MM.1S (cell line): ENCODE measurements around the gene RNPC3.
"Not testable (repeated sequence)": the region's sequence is repeated elsewhere in the genome, so short reads cannot be mapped to it uniquely, and the experiment has no call there.

Experiments
- DNase-seq: peaks from one replicate; pipeline ENCODE4 v3.0.0-alpha.2; 2015
- H2AFZ ChIP-seq: fragments of 300-600 bp; sonication (generic); 2 replicates; pipeline ENCODE4 v1.6.0; 2016; ENCODE audit warnings: antibody characterized with exemption, low read length
- H3F3A ChIP-seq: fragments of 300-600 bp; sonication (generic); 2 replicates; pipeline ENCODE4 v1.6.1; 2016; ENCODE audit warnings: mild to moderate bottlenecking, antibody characterized with exemption, low read length, moderate library complexity, mixed read lengths; ENCODE audit not compliant: insufficient read depth
- H3K27ac ChIP-seq: fragments of 300-600 bp; sonication (generic); 2 replicates; pipeline ENCODE4 v1.5.1; 2016; ENCODE audit warnings: mild to moderate bottlenecking, low read length
- H3K27me3 ChIP-seq: fragments of 300-600 bp; sonication (generic); replicated peaks from 2 replicates; pipeline ENCODE4 v1.6.0; 2016; ENCODE audit warnings: low read length; ENCODE audit not compliant: insufficient read depth
- H3K36me3 ChIP-seq: fragments of 300-600 bp; sonication (generic); replicated peaks from 2 replicates; pipeline ENCODE4 v1.6.1; 2016; ENCODE audit warnings: mild to moderate bottlenecking, low read length, mixed read lengths; ENCODE audit not compliant: insufficient read depth
- H3K4me1 ChIP-seq: fragments of 300-600 bp; sonication (generic); 2 replicates; pipeline ENCODE4 v1.6.1; 2016; ENCODE audit warnings: low read length, mixed read lengths
- H3K4me2 ChIP-seq: fragments of 300-600 bp; sonication (generic); 2 replicates; pipeline ENCODE4 v1.6.0; 2016; ENCODE audit warnings: low read depth, low read length
- H3K4me3 ChIP-seq: fragments of 300-600 bp; sonication (generic); 2 replicates; pipeline ENCODE4 v1.5.1; 2016; ENCODE audit warnings: low read length, mixed read lengths
- H3K79me2 ChIP-seq: fragments of 300-600 bp; sonication (generic); 2 replicates; pipeline ENCODE4 v1.6.1; 2016; ENCODE audit warnings: mixed run types, low read length, mixed read lengths
- H3K9ac ChIP-seq: fragments of 300-600 bp; sonication (generic); 2 replicates; pipeline ENCODE4 v1.6.1; 2016; ENCODE audit warnings: low read length, mixed read lengths
- H3K9me2 ChIP-seq: fragments of 300-600 bp; sonication (generic); replicated peaks from 2 replicates; pipeline ENCODE4 v1.6.1; 2016; ENCODE audit warnings: mild to moderate bottlenecking, low read length, mixed read lengths; ENCODE audit not compliant: insufficient read depth
- H3K9me3 ChIP-seq: fragments of 300-600 bp; sonication (generic); replicated peaks from 2 replicates; pipeline ENCODE4 v1.6.1; 2016; ENCODE audit warnings: mild to moderate bottlenecking, low read length, mixed read lengths; ENCODE audit not compliant: insufficient read depth
- H4K20me1 ChIP-seq: fragments of 300-600 bp; sonication (generic); 2 replicates; pipeline ENCODE4 v1.6.1; 2016; ENCODE audit warnings: mild to moderate bottlenecking, low read length, moderate library complexity, mixed read lengths; ENCODE audit not compliant: insufficient read depth
- EZH2phosphoT487 ChIP-seq: fragments of 300-600 bp; sonication (generic); IDR thresholded peaks from 2 replicates; pipeline ENCODE4 v1.6.1; 2018; ENCODE audit warnings: antibody characterized with exemption, low read length

RNPC3 gene

DNA sequence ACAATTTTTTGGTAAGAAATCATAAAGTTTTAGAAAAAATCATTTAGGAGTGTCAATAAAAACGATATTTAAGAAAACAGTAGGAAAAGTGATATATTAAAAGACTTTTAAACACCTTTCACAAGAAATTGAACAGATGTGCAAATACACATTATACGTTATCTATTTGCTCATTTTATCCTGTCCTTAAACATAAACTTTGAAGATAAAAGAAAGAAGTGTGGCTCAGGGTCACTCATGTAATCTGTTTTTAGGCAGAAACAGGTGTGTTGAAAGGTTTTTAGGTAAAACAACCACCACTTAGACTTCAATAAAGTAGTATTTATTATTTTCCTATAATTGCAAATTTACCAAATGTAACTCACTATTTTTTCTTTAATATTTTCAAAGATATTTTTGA is 59.0 kb downstream of the RNPC3 start:
- H2AFZ ChIP-seq: no peak overlapping the region
- no peaks in the 10 kb centered on the region for H3K36me3 ChIP-seq
- no peaks in the 10 kb centered on the region for H4K20me1 ChIP-seq
- no peak overlapping the region for H3K4me2 ChIP-seq
- no peaks in the 10 kb centered on the region for H3K4me1 ChIP-seq
- H3K4me3 ChIP-seq: no peak overlapping the region
- H3K27me3 ChIP-seq: no peaks in the 10 kb centered on the region
- H3K79me2 ChIP-seq: no peaks in the 10 kb centered on the region
- no peak for DNase-seq
- H3K9me2 ChIP-seq: no peaks in the 10 kb centered on the region
- no peak overlapping the region for H3K9ac ChIP-seq
- no peaks in the 10 kb centered on the region for H3K9me3 ChIP-seq
- no peak for TF ChIP-seq EZH2phosphoT487
- H3K27ac ChIP-seq: no peak overlapping the region
- H3F3A ChIP-seq: no peaks in the 10 kb centered on the region

DNA sequence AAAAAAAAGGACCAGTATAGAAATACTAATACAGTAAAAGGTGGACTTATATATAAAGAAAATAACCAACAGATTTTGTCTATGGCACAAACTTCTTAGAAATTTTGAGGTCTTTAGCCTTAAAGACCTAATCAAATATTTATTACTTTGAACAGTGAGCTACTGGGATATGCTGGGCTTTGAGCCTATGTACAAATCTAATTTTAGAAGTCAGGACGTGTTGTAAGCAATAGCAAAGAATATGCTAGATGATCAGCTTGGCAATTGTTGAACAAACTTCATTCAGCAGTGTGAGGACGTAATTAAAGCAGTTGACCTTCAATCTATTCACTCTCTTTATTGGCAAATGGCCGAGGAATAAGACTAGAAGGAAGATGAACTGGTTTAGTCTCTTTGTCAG is 77.2 kb downstream of the RNPC3 start:
- not testable (repeated sequence) for H3K4me2 ChIP-seq, H3K36me3 ChIP-seq, H4K20me1 ChIP-seq, H3K27ac ChIP-seq, H3K4me3 ChIP-seq, H3K79me2 ChIP-seq, H3K27me3 ChIP-seq, H2AFZ ChIP-seq, H3F3A ChIP-seq, H3K9ac ChIP-seq, H3K9me2 ChIP-seq, DNase-seq, H3K9me3 ChIP-seq, H3K4me1 ChIP-seq
